Measurements from ENCODE around the gene PIK3CB. TPM values are rescaled to one million over a fixed set of nuclear protein-coding genes. Genes with fewer than 3 reads are reported as not detected.

The PIK3CB gene
- 10 to 100 TPM; 36.6 to 44.0 (median 38.9) TPM for total RNA-seq

DNA sequence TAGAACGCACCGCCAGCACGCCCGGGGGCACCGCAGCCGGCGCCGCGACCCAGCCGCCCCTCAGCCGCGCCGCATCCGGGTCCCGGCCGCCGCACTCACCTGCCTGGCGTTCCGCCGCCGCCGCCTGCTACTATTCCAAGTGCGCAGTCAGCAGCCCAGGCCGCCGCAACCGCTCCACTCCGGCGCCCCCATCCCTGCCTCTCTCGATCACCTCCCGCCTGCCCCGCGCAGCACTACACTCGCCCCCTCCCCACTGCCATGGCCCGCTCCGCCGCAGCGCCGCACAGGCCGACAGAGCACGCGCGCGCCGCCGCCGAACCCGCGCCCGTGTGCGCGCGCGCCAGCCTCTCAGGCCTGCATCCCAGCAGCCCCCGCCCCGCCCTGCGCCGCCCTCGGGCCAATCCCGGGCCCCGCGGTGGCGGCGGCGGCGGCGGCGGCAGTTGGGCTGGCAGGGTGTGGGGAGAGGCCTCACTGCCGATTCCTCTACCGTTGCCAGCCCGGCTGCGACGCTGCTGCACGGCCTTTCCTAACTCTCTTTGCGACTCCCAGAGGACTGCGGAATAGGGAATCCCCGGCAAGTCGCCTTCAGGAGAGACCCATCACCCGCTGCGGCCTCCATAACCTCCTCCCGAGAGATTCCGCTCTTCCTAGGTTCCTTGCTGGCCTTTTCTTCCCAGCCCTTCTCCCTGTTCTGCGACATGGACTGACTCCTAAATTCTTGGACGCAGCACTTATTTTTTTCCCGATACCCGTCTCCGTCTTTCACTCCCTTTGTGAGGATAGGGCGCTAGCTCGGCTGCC is at the start of gene PIK3CB:
TSS of gene PIK3CB (minus strand) at position 333 of the 801 bp plus-strand sequence. CDS start 75,585 bp downstream, outside the sequence.
- no peak for TF ChIP-seq CTCF (IDR thresholded peaks at IDR 0.05; ENCODE audit: low read depth)

DNA sequence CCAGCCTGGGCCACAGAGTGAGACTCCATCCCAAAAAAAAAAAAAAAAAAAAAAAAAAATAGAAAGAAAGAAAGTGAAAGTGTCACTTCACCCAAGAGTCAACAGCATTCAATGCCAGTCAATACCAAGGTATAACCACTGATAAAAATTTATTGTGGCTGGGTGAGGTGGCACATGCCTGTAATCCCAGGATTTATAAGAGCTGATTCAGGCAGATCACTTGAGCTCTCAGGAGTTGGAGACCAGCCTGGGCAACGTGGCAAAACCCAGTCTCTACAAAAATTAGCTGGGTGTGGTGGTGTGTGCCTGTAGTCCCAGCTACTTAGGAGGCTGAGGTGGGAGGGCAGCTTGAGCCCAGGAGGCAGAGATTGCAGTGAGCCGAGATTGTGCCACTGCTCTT is 46.5 kb upstream of the PIK3CB start:
- TF ChIP-seq CTCF (IDR thresholded peaks at IDR 0.05; ENCODE audit: low read depth) = no peak

DNA sequence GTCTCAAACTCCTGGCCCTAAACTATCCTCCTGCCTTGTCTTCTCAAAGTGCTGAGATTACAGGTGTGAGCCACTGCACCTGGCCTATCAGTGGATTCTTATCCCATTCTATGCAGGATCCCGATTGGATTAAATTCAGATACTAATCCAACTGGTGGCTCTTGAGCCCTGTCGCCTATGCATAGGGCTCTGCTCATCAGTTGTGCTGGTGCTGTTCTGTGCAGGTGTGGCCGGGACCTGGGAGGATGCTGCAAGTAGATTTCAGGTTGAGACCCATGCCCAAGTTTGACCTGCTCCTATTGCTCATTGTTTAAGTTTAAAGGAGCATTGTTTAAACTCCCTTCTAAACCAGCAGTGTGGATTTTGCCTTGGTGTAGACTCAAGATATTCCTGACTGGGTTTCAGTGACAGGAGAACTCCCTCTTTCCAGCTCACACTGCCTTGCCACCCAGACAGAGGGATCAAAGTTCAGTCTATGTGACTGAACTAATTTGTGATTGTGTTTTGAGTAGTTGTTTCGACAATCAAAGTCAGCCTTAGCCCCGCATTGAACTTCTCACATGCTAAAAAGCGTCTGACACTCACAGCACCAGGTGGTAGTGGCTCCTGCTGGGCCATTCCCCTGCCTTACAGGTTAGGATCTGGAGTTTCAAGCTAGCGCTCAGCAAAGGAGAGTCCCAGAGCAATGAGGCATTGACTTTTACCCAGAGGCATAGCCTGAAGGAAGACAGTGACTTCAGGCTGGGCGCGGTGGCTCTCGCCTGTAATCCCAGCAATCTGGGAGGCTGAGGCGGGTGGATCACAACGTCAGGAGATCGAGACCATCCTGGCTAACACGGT is 45.0 kb upstream of the PIK3CB start:
- TF ChIP-seq CTCF (IDR thresholded peaks at IDR 0.05; ENCODE audit: low read depth) = no peak

- TF ChIP-seq CTCF (IDR thresholded peaks at IDR 0.05; ENCODE audit: low read depth) = no peak
Observed at GRCh38 chr3:138877226-138877625, 42.5 kb upstream of the PIK3CB start.

DNA sequence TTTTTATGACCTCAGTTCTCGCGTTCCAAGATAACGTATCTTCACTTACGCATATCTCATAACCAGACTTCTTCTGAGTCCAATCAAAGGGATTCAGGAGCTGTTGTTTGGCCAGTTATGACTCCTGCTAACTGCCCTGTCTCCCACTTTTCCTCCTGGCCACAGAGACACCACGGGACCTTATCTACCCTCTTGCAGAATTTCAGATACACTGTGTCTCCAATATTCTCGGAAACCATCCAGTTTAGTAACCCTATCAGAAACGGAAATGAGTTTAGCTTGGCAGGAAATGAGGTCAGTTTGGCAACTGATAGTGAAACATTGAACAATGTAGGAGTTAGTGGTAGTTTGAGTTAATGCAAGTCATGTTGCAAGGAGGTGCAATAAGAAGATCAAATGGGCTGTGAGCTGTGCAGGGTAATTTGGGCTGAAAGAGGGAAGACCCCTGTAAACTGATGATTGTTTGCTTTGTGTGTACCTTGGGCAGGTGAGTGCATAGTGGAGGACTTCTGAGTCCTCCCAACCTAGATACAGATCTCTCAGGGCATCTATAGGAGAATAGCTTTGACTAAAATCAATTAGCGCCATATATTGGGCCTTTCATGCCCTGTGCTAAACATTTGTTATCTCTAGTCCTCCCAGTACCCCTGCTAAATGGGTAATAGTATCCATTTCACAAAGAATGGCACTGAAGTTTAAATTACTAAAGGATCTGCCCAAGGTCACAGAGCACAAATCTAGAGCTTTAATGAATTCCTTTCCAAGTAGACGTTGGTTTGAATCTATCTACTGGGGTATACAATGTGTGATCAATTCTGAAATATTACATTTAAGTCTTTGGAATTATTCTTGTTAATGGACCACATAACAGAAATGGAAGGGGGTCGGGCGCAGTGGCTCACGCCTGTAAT is 41.3 kb upstream of the PIK3CB start:
- no peak for TF ChIP-seq CTCF (IDR thresholded peaks at IDR 0.05; ENCODE audit: low read depth)

GRCh38 chr3:138875096-138875753 is 40.5 kb upstream of the PIK3CB start:
- TF ChIP-seq CTCF (IDR thresholded peaks at IDR 0.05; ENCODE audit: low read depth) = no peak
